ENCODE data around the gene SLC16A1.

- no peak for TF ChIP-seq CTCF (IDR thresholded peaks at IDR 0.05)
- no peak for TF ChIP-seq POLR2A (IDR thresholded peaks at IDR 0.05)
- TF ChIP-seq EP300 (IDR thresholded peaks at IDR 0.05) = no peak
These were observed 18.5 kb downstream of the SLC16A1 start for GRCh38 chr1:112937495-112937894.

All from ovary (tissue), 3 donors.